ENCODE data around the gene TUFT1.

- no peak for TF ChIP-seq POLR2A (IDR thresholded peaks at IDR 0.05)
- TF ChIP-seq CTCF (IDR thresholded peaks at IDR 0.05) = no peak
These were observed 29.5 kb upstream of the TUFT1 start for GRCh38 chr1:151510614-151510956.
